Urinary bladder (tissue), 4 donors: ENCODE data around the gene FUT4. TPM values are rescaled to one million over a fixed set of nuclear protein-coding genes. Genes with fewer than 3 reads are reported as not detected.
"Not testable (repeated sequence)": the region's sequence is repeated elsewhere in the genome, so short reads cannot be mapped to it uniquely, and the experiment has no call there.

Experiments used
- DNase-seq: peaks from one replicate; pipeline ENCODE4 v3.0.0-alpha.2; 2015; ENCODE audit errors: extremely low spot score
- H3K27ac ChIP-seq: one replicate; pipeline ENCODE4 v1.5.1; 2013; ENCODE audit warnings: low read depth, mild to moderate bottlenecking, moderate library complexity
- H3K36me3 ChIP-seq: one replicate; pipeline ENCODE4 v1.6.1; 2013; ENCODE audit warnings: mild to moderate bottlenecking, moderate library complexity; ENCODE audit not compliant: insufficient read depth
- H3K4me1 ChIP-seq: one replicate; pipeline ENCODE4 v1.6.1; 2013; ENCODE audit warnings: mild to moderate bottlenecking, moderate library complexity; ENCODE audit not compliant: insufficient read depth
- H3K4me3 ChIP-seq: one replicate; pipeline ENCODE4 v1.5.1; 2013; ENCODE audit warnings: low read depth, low read length
- WGBS: extraction: QIAGEN DNeasy Blood & Tissue Kit; methylation state at CpG from one replicate; pipeline ENCODE4 v1.1.7; 2013; 5-methylcytosine and 5-hydroxymethylcytosine counted together
- polyA plus RNA-seq: library from polyadenylated mRNA; stranded (reverse); fragments of 200-250 nt; gene quantifications from one replicate; pipeline ENCODE4 v1.2.3, GENCODE V29; 2013
- total RNA-seq: library from RNA; depleted of rRNA; stranded (reverse); fragments of >200 nt; gene quantifications from one replicate; pipeline ENCODE4 v1.2.3, GENCODE V29; 2014
- donor health status: healthy with polysubstance abuse.
- donor health status: healthy.

FUT4 gene
- total and polyA plus RNA-seq, 2 donors: 4.5 to 7.7 TPM

DNA sequence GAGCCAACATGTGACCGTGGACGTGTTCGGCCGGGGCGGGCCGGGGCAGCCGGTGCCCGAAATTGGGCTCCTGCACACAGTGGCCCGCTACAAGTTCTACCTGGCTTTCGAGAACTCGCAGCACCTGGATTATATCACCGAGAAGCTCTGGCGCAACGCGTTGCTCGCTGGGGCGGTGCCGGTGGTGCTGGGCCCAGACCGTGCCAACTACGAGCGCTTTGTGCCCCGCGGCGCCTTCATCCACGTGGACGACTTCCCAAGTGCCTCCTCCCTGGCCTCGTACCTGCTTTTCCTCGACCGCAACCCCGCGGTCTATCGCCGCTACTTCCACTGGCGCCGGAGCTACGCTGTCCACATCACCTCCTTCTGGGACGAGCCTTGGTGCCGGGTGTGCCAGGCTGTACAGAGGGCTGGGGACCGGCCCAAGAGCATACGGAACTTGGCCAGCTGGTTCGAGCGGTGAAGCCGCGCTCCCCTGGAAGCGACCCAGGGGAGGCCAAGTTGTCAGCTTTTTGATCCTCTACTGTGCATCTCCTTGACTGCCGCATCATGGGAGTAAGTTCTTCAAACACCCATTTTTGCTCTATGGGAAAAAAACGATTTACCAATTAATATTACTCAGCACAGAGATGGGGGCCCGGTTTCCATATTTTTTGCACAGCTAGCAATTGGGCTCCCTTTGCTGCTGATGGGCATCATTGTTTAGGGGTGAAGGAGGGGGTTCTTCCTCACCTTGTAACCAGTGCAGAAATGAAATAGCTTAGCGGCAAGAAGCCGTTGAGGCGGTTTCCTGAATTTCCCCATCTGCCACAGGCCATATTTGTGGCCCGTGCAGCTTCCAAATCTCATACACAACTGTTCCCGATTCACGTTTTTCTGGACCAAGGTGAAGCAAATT lies 1.8 kb downstream of the FUT4 start:
- no peaks in the 10 kb centered on the region for H3K4me1 ChIP-seq

DNA sequence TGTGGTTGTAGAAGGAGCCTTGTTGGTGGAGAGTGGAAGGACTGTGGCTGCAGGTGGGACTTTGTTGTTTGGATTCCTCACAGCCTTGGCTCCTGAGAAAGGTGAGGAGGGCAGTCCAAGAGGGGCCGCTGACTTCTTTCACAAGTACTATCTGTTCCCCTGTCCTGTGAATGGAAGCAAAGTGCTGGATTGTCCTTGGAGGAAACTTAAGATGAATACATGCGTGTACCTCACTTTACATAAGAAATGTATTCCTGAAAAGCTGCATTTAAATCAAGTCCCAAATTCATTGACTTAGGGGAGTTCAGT lies 2.4 kb downstream of the FUT4 start:
- no peak overlapping the region for H3K4me3 ChIP-seq
- DNase-seq: no peak
- no peak overlapping the region for H3K27ac ChIP-seq
- no peaks in the 10 kb centered on the region for H3K4me1 ChIP-seq
- WGBS: 81% methylated on average over 2 of the region's 2 CpGs
- no peaks in the 10 kb centered on the region for H3K36me3 ChIP-seq

More for the DNA sequence above, 1.8 kb downstream of the FUT4 start:
- Histone ChIP-seq H3K4me3 (peak overlapping the region; percentile 66), H3K36me3 (no peaks in the 10 kb centered on the region), H3K27ac (no peak overlapping the region)
- 67% methylated on average over 54 of the region's 54 CpGs for WGBS
- DNase-seq: no peak

DNA sequence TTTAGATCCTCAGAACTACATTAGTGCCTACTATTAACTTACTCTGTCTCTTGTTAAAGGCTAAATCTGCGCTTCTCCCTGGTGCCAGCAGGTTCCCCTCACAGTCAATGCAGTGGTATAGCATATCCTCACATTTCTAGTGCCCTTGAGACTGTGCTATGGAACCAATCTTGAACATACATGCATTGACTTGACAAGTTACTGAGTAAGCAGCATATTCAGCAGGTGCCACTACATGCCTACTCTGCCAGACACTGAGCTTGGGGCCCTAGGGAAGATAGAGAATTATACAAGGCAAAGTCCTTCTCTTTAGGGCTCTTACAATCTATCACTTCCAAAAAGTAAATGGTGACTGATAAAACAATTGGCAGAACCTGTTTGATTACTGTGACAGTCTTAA lies 3.2 kb downstream of the FUT4 start:
- Histone ChIP-seq H3K36me3 (no peaks in the 10 kb centered on the region), H3K27ac (no peak overlapping the region), H3K4me1 (no peaks in the 10 kb centered on the region), H3K4me3 (no peak overlapping the region)
- WGBS: 97% methylated on average over 1 of the region's 1 CpG
- DNase-seq: no peak

DNA sequence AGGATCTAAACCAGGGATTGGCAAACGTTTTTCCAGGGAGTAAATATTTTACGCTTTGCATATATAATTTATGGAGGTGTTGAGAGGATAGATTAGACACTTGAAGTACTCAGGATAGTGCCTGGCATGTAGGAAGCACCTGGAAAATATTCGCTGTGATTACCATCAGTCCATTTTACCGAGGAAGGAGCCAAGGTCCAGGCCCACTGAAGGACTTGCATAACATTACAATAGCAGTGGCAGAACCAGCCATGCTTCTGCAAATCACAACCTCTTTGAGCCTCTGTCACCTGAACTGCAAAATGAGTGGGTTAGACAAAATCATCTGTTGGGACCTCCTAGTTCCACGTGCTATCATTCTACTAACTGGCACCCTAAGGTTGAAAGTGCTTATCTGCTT lies 5.4 kb downstream of the FUT4 start:
- no peak for DNase-seq
- no peaks in the 10 kb centered on the region for H3K36me3 ChIP-seq
- H3K4me3 ChIP-seq: no peak overlapping the region
- H3K4me1 ChIP-seq: no peaks in the 10 kb centered on the region
- no peak overlapping the region for H3K27ac ChIP-seq
- WGBS: 60% methylated on average over 5 of the region's 5 CpGs

DNA sequence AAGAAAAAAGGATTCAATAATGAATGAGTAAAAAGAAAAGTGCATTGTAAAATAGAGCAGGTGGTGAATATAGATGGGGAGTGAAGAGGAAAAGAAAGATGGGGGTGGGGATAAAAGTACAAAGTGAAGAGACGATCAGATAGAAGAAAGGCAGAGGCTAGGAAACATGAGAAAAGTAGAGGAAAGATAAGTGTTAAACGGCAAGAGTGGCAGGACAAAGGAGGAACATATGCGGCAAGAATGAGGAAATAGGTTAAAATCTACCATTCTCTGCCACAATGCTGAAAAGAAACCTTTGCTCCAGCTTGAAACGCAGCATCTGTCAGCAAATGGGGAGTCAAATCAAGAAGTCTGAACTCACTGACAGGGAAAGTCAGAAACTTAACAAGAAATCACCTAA lies 6.8 kb downstream of the FUT4 start:
- H3K36me3 ChIP-seq: no peaks in the 10 kb centered on the region
- H3K4me1 ChIP-seq: no peaks in the 10 kb centered on the region
- H3K4me3 ChIP-seq: no peak overlapping the region
- DNase-seq: no peak
- 65% methylated on average over 4 of the region's 4 CpGs for WGBS
- H3K27ac ChIP-seq: no peak overlapping the region

DNA sequence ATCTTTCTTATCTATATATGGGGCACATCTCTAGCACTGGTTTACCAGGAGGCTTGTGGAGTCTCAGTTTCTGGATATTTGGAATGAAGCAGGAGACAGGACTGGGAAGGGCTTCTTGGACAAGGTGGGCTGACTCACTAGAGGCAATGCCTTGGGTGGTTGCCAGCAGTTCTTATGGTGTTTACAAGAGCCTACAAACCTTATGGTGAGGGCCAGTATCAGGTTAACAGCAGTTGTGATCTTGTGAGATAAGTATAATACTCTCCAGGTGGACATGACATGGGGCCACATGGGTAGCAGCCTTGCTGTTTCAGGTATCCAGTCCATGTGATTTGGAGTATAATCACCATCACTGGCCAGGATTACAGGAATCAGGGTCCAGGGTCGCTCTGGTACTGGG lies 10.2 kb downstream of the FUT4 start:
- H3K4me3 ChIP-seq: no peak overlapping the region
- WGBS: 77% methylated on average over 1 of the region's 1 CpG
- no peaks in the 10 kb centered on the region for H3K4me1 ChIP-seq
- H3K36me3 ChIP-seq: no peaks in the 10 kb centered on the region
- no peak overlapping the region for H3K27ac ChIP-seq
- DNase-seq: no peak

DNA sequence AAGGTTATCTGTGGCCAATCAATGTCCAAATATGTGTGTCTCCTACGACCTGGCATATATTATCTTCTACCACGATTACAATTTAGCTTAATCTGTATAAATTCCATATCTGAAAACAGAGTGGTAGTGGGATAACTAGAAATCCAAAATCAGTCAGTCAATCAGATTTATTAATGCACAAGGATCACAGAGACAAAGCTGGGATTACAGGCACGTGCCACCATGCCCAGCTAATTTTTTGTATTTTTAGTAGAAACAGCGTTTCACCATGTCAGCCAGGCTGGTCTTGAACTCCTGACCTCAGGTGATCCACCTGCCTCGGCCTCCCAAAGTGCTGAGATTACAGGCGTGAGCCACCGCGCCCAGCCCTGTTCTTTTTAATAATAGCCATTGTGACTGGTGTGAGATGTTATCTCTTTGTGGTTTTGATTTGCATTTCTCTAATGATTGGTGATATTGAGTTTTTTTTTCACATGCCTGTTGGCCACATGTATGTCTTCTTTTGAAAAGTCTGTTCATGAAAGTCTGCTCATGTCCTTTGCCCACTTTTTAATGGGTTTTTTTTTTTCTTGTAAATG lies 12.1 kb downstream of the FUT4 start:
- DNase-seq, H3K4me1 ChIP-seq, H3K4me3 ChIP-seq, H3K36me3 ChIP-seq, H3K27ac ChIP-seq: not testable (repeated sequence)
- WGBS: 85% methylated on average over 8 of the region's 8 CpGs

DNA sequence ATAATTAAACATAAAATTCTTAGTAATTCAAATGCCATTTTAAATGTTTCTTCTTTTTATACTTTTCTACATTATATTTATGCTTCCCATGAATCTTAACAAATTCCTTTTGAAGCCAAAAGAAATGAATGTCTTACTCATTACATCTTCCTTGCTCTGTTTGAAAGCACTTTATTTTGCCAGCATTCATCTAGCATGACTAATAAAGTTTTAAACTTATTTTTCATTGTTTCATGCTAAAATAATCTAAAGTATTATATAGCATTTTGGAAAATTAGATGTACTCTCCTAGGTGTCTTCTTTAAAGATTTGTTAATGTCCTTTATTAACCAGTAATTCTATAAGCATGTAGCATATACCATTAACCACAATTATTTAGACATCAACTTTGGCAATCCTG lies 13.7 kb downstream of the FUT4 start:
- no peak overlapping the region for H3K4me3 ChIP-seq
- no peaks in the 10 kb centered on the region for H3K4me1 ChIP-seq
- no peak for DNase-seq
- H3K27ac ChIP-seq: no peak overlapping the region
- H3K36me3 ChIP-seq: no peaks in the 10 kb centered on the region

DNA sequence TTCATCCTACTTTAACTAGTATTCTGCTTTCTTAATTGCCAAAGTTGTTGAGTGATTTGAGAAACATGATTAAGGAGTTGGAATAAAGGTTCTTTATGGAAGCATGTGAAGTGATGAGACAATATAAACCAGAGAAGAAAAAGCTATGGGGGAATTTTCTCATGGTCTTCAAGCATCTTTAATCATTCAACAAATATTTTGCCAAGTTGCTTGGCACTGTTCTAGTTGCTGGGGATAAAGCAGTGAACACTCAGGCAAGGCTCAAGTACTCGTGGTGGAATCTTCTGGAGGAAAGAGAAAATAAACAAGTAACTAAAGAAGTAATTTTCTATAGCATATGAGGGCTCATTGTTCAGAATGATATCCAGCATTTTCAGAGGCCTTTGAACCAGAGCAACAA lies 14.3 kb downstream of the FUT4 start:
- Histone ChIP-seq H3K4me1 (no peaks in the 10 kb centered on the region), H3K36me3 (no peaks in the 10 kb centered on the region), H3K4me3 (no peak overlapping the region), H3K27ac (no peak overlapping the region)
- WGBS: 26% methylated on average over 1 of the region's 1 CpG
- no peak for DNase-seq

DNA sequence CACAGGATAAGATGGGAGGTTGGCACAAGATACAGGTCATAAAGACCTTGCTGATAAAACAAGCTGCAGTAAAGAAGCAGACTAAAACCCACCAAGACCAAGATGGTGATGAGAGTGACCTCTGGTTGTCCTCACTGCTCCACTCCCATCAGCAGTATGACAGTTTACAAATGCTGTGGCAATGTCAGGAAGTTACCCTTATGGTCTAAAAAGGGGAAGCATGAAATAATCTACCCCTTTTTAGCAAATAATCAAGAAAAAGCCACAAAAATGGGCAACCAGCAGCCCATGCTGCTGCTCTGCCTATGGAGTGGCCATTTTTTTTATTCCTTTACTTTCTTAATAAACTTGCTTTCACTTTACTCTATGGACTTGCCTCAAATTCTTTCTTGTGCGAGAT lies 14.7 kb downstream of the FUT4 start:
- H3K27ac ChIP-seq: no peak overlapping the region
- WGBS: 98% methylated on average over 1 of the region's 1 CpG
- H3K4me3 ChIP-seq: no peak overlapping the region
- no peaks in the 10 kb centered on the region for H3K36me3 ChIP-seq
- DNase-seq: no peak
- no peaks in the 10 kb centered on the region for H3K4me1 ChIP-seq

DNA sequence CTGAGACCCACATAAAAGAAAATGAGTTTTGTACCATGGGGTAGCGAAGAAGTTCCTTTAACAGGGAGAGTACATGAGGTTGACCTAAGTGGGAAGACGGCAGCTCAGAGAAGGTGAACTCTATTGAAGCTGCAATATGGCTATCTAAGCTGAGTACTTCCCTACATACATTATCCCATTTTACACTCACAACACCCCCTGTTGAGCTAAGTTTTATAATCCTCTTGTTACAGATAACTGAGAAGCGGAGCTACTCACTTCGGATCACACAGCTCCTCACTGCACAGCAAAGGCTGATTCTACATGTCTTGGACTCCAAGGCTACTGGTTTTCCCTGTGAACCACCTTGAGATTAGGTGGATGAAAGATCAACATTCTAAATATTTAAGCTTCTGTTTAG lies 15.2 kb downstream of the FUT4 start:
- Histone ChIP-seq H3K4me3 (no peak overlapping the region), H3K36me3 (no peaks in the 10 kb centered on the region), H3K27ac (no peak overlapping the region), H3K4me1 (no peaks in the 10 kb centered on the region)
- DNase-seq: no peak
- 98% methylated on average over 4 of the region's 4 CpGs for WGBS

DNA sequence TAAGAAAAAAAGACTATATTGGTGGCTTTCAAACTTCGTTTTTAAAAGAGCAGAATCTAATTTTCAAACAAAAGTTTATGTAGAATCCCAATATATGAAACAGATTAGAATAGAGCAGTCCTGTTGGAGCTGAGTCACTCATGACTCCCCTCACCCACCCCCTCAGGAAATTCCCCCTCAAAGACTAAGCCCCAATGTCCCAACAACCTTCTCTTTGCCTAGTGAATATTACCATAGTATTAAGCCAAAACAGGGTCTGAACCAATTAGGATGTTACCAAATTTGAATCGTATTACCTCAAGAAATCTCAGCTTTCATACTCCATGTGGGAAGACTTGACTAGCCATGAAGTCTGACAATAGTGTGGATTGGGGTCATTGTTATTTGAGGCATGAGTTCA lies 15.6 kb downstream of the FUT4 start:
- no peak overlapping the region for H3K4me3 ChIP-seq
- WGBS: 89% methylated on average over 2 of the region's 2 CpGs
- H3K4me1 ChIP-seq: no peaks in the 10 kb centered on the region
- H3K36me3 ChIP-seq: no peaks in the 10 kb centered on the region
- no peak overlapping the region for H3K27ac ChIP-seq
- no peak for DNase-seq

DNA sequence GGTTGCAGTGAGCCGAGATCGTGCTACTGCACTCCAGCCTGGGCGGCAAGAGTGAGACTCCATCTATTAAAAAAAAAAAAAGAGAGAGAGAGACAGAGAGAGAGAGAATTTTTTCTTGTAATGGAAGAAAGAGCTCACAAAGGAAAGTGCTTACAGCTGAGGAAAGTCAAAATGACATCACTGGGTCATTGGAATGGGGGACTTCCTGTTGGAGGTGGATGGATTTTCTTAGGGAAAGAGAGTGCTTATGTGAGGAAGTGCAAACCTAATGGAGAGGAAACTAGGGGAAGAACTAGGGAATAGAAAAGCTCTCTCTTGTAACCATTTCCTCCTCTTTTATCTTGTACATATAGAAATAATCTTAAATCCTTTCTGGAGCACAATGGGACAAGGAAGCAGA lies 17.1 kb downstream of the FUT4 start:
- no peak overlapping the region for H3K4me3 ChIP-seq
- 95% methylated on average over 3 of the region's 3 CpGs for WGBS
- no peaks in the 10 kb centered on the region for H3K36me3 ChIP-seq
- H3K4me1 ChIP-seq: no peaks in the 10 kb centered on the region
- no peak for DNase-seq
- no peak overlapping the region for H3K27ac ChIP-seq

DNA sequence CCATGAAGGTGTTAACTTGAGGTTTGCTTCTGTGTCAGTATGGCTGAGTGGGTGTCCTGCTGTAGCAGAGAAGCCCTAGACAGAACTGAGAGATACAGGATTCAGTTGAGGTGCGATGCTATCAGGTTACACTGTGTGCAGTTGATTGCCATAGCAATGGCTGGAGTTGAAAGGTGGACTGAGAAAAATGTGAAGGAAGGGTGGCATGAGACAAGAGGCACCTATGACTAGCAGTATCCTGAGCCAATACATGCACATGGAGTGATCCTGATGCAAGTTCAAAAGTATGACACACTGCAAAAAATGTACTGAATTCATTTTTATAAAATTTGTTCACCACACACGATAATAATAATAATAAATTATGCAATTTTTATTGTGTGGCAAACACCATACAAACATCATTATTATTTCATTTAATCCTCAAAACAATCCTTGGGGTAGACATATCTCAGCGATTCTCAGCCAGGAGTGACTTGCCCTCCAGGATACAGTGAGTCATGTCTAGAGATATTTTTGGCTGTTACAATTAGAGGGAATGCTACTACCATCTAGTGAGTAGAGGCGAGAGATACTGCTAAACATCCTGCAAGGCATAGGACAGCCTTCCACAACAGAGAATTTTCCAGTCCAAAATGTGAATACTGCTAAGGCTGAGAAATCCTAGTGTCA lies 19.6 kb downstream of the FUT4 start:
- H3K36me3 ChIP-seq: no peaks in the 10 kb centered on the region
- no peaks in the 10 kb centered on the region for H3K4me1 ChIP-seq
- H3K27ac ChIP-seq: no peak overlapping the region
- DNase-seq: no peak
- H3K4me3 ChIP-seq: no peak overlapping the region
- 61% methylated on average over 4 of the region's 4 CpGs for WGBS
